GM12874 (cell line): ENCODE measurements around the gene SLC25A29.

Source experiments
- CTCF ChIP-seq: IDR thresholded peaks from 2 replicates; pipeline ENCODE4 v1.5.1; 2011; ENCODE audit warnings: low read depth, mild to moderate bottlenecking, control low read depth, low read length, moderate library complexity; ENCODE audit not compliant: insufficient read depth

SLC25A29 gene

DNA sequence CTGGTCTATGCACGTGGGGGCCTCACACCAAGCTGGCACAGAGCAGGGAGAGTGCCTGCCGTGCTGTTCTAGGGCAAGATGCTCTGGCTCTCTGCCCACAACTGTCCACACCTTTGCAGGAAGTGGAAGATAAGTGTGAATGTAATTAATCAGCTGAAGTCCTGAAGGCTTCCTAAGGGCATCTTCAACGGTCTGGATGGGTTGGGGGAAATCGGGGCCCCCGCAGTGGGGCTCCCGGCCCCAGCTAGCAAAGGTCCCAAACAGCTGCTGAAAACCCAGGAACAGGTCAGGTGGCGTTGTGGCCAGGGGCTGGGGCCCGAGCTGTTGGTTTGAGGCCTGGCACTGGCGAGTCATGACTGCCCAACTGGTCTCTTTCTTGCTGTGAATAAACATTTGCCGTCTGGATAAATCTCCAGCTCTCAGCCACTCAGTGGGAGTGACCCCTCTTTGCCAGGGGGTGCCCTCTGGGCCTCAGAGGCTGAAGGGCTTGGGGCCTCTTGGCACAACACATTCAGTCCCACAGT lies 6.7 kb upstream of the SLC25A29 start:
- no peak for TF ChIP-seq CTCF

GRCh38 chr14:100309028-100309737 lies 2.9 kb upstream of the SLC25A29 start:
- TF ChIP-seq CTCF: no peak

DNA sequence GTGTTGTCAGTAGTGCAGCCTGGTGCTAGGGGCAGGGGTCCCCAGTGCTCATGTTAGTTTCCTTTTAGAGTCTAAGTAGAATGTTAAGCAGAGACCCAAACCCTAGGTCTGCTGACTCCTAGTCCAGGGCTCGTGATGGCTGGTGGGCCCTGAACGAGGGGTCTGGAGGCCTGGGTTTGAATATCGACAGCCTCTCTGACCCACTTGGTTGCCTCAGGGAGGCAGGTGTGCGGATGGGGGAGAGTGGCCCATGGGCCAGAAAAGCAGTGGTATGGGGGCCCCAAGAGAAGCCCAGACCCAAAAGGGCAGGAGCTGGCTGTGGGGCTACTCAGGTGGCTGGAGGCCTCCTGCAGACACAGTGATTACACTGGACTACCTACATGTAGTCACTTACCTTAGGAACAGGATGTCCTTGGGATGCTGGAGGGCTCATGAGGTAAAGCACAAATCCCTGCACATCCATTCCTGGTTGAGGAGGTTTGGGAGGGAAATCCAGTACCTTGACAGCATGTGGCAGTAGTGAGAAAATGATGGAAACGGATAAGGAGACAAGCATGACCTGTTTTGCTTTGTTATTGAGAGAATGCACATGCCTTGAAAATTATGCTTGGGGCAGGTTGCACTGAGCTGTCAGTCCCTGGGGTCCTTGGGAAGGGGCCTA lies 1.7 kb upstream of the SLC25A29 start:
- TF ChIP-seq CTCF: no peak

GRCh38 chr14:100306998-100307765 lies 938 bp upstream of the SLC25A29 start:
- TF ChIP-seq CTCF: 0 out of 2 replicates have a peak, but pooled peaks have one; percentile 1

DNA sequence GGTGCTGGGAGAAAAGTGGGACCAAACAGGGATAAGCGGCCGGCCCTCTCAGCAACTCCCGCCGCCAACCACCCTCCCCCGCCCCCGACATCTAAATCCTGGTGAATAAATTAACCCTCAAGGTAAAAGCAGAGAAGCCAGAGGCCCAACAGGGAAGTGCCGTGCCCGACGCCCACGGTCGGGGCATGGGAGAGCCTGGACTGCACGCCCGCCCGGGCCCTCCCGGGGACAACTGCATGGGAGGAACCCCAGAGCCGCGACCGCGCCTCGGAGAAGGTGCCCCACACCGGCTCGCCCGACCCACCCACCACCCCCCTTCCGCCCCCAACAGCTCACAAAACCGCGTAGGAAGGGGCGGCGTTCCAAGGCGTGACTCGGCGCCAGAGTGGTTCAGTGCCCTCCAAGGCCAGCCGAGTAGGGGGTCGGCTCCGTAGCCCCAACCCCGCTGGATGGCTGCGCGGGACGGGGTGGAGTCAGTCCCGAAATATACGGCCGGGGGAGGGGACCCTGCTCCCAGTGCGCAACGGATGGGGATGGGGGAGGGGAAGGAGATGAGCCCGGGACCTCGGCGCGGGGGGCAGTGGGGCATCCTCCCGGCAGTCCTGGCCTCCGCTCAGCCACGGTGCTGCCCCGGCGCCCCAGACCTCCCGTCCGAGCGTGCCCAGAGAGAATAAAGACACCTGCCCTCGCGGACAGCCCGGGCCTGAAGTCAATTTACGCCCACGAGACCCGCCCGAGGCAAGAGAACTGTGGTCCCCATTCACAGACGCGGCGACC lies 732 bp downstream of the SLC25A29 start:
- TF ChIP-seq CTCF: no peak

- no peak for TF ChIP-seq CTCF
These were observed 1.4 kb downstream of the SLC25A29 start for GRCh38 chr14:100304825-100305323.
